ENCODE measurements around the gene LIPA. TPM values are rescaled to one million over a fixed set of nuclear protein-coding genes. Genes with fewer than 3 reads are reported as not detected.

LIPA gene
- total RNA-seq, 4 donors from 2014 or later: 12.5 to 22.8 (median 18.0) TPM

GRCh38 chr10:89215511-89215910 lies 36.1 kb downstream of the LIPA start:
- 72 to 91% methylated on average over 1 of the region's 1 CpG for WGBS, 2 donors
- H3K4me3 ChIP-seq (ENCODE audit: low read depth, poor library complexity, severe bottlenecking): no peak overlapping the region
- DNase-seq (ENCODE audit: low spot score in 2 of 2): no peak
- TF ChIP-seq CTCF (IDR thresholded peaks at IDR 0.05): no peak
- no peak for TF ChIP-seq POLR2A (IDR thresholded peaks at IDR 0.05)
- intact Hi-C loops (cut with DNase I; ENCODE audit: low total_unique reads): loop anchor here (5.0 kb wide), 1 partner anchor 278 kb away; no protein-coding TSS in a partner anchor

- intact Hi-C loops (cut with DNase I; ENCODE audit: low total_unique reads): loop anchor here (5.0 kb wide), 1 partner anchor 277 kb away; no protein-coding TSS in a partner anchor
- TF ChIP-seq CTCF (IDR thresholded peaks at IDR 0.05) (no peak), POLR2A (IDR thresholded peaks at IDR 0.05) (no peak)
- WGBS, 2 donors: 77 to 84% methylated on average over 8 of the region's 8 CpGs
- DNase-seq (ENCODE audit: low spot score in 2 of 2): no peak
- H3K4me3 ChIP-seq (ENCODE audit: low read depth, poor library complexity, severe bottlenecking): no peak overlapping the region
Observed at GRCh38 chr10:89214566-89215165, 36.9 kb downstream of the LIPA start.

- intact Hi-C loops (cut with DNase I; ENCODE audit: low total_unique reads): no loop called here
- H3K4me3 ChIP-seq (ENCODE audit: low read depth, poor library complexity, severe bottlenecking): no peak overlapping the region
- 35 to 37% methylated on average over 8 of the region's 8 CpGs for WGBS, 2 donors
- no peak for DNase-seq (ENCODE audit: low spot score in 2 of 2)
- TF ChIP-seq CTCF (IDR thresholded peaks at IDR 0.05): peak in 1 of 3 donors; percentile 58
- TF ChIP-seq POLR2A (IDR thresholded peaks at IDR 0.05): no peak
Observed at GRCh38 chr10:89213191-89213808, 38.3 kb downstream of the LIPA start.

- H3K4me3 ChIP-seq (ENCODE audit: low read depth, poor library complexity, severe bottlenecking): no peak overlapping the region
- no peak for DNase-seq (ENCODE audit: low spot score in 2 of 2)
- intact Hi-C loops (cut with DNase I; ENCODE audit: low total_unique reads): no loop called here
- TF ChIP-seq POLR2A (IDR thresholded peaks at IDR 0.05): no peak
- no peak for TF ChIP-seq CTCF (IDR thresholded peaks at IDR 0.05)
- 93 to 94% methylated on average over 3 of the region's 3 CpGs for WGBS, 2 donors
Observed at GRCh38 chr10:89210794-89211425, 40.7 kb downstream of the LIPA start.

- DNase-seq (ENCODE audit: low spot score in 2 of 2): no peak
- intact Hi-C loops (cut with DNase I; ENCODE audit: low total_unique reads): loop anchor here (5.0 kb wide), 1 partner anchor 182 kb away; no protein-coding TSS in a partner anchor
- TF ChIP-seq CTCF (IDR thresholded peaks at IDR 0.05) (no peak), POLR2A (IDR thresholded peaks at IDR 0.05) (no peak)
- 92 to 95% methylated on average over 5 of the region's 5 CpGs for WGBS, 2 donors
- H3K4me3 ChIP-seq (ENCODE audit: low read depth, poor library complexity, severe bottlenecking): no peak overlapping the region
Observed at GRCh38 chr10:89209718-89210117, 41.9 kb downstream of the LIPA start.
